ENCODE data around the gene RERE.

GRCh38 chr1:8718850-8719361 is 98.5 kb downstream of the RERE start:
- TF ChIP-seq CTCF (IDR thresholded peaks at IDR 0.05) (no peak), POLR2A (IDR thresholded peaks at IDR 0.05) (no peak), POLR2AphosphoS5 (IDR thresholded peaks at IDR 0.05) (no peak), EP300 (IDR thresholded peaks at IDR 0.05) (no peak)
